Activated T-helper 1 cell treated with anti-CD3 and anti-CD28 coated beads, Interleukin-2, amount 50 U/mL, for 16 hours (primary cell): Measurements from ENCODE around the gene TMEM191B.
"Not testable (repeated sequence)": the region's sequence is repeated elsewhere in the genome, so short reads cannot be mapped to it uniquely, and the experiment has no call there.

Experiments used
- DNase-seq, 2 donors: peaks; one replicate each; pipeline ENCODE4 v3.0.0-alpha.2; 2020; ENCODE audit warnings: low read depth in 1 of 2, low spot score in 1 of 2

Gene TMEM191B

DNA sequence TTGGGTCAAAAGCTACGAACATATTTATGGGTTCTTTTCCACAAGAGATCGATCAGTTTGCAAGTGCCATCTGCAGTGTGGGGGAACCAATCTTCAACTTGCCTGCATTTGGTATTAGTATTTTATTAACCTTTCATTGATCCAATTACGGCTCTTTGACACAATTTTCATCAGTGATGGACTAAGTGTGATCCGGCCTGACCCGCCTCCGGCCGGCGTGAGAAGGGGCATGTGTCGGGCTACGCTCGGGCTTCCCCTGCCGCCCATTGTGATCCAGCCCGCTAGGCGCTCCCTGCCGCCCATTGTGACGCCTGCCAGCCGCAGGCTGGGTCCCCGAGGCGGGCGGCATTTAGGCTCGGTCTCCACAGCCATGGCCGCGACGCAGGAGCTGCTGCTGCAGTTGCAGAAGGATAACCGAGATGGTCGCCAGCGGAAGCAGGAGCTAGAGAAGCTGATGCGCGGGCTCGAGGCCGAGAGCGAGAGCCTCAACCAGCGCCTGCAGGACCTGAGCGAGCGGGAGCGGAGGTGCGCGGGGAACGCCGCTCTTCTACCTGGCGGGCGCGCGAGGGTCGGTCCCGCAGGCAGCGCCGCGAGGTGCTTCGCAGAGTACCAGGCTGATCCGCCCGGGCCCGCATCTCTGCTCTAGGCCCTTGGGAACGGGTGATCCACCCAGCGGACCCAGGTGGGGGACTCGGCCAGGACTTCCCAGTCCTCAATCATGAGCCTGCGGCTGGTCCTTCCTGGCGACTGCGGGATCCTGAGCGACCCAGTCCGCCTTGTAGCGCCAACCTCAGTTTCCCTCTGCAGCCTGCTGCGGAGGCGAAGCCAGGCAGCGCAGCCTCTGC is at the start of gene TMEM191B:
TSS of gene TMEM191B (plus strand) at position 51 of the 845 bp plus-strand sequence. CDS start at position 230, 179 bp downstream.
- DNase-seq, result not testable (repeated sequence)

DNA sequence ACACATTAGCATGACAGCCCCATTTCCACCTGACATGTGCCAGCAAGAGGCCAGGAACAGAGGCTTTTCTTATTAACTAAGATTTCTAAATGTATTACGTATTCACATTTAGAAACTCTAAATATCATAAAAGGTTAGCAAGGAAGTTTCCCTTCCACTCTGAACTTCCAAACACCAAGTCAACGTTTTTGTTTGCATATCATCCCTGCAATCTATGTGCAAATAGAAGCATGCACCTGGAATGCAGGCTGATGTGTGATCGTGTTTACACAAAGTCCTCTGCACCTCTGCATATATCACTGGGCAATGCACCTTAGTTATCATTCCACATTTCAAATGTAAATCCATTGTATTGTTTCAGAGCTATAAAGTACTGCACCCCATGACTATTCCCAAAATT is 31.4 kb upstream of the TMEM191B start:
- DNase-seq, result not testable (repeated sequence)

DNA sequence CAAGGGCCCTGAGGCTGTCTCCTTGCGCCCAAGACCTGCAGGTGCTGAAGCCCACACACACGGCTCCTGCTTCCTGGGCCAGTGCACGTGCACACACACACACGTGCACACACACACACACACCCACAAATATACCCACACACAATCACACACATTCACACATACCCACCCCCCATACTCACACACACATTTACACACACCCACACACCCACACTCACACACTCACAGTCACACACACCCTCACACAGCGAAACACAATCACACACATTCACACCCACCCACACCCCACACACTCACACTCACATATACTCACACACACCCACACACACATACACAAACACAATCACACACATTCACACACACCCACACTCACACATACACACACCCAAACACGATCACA is 16.3 kb upstream of the TMEM191B start:
- not testable (repeated sequence) for DNase-seq

DNA sequence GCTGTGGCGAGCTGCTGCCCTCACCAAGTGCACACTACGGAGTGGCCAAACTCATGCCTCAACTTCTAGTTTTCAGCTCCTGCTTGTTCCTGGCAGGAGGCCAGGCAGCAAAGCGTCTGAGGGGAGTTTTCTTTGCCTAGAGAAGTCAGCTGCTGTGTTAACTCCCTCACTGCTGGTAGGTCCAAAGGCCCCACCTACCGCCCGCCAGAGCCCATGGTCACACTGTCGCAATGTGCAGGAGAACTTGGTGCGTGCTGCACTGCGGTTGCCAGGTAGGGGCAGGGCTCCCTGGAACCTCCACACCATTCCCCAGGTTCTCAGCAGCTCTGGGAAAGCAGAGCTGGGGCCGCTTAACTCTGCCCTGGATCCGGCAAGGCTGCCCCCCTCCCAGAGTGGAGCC is 15.2 kb upstream of the TMEM191B start:
- not testable (repeated sequence) for DNase-seq

DNA sequence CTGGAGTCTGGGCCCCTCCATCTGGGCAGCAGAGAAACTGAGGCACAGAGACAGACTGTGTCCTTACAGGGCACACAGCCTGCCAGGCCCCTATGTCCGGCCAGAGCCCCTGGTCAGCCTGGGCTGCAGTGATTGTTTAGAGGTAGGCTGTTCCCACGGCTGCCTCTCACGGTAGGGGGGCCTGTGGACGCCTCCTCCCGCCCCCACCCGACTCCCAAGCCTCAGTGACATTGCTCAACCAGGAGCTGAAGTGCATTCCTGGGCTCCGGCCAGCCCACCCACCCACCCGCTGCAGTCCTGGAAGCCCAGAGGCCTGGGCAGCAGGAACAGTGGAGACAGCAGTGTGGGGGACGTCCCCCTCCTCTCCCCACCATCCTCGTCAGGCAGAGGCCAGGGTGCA is 14.1 kb upstream of the TMEM191B start:
- not testable (repeated sequence) for DNase-seq

DNA sequence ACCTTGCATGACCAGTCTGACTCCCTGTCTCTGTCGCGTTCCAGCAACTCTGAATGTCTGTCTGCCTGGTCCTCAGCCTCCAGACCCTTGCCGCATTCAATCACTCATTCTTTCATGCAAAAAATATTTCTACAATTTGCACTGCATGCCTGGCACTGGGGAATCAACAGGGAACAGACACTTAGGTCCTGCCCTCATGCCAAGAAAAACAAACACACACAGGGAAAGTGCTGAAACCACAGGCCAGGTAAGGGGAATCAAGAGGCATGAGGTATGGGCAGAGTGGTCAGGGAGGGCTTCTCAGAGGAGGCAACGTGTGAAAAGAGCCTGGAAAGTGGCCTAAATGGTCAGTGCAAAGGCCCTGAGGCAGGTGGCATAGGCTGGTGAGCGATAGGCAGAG is 9.5 kb upstream of the TMEM191B start, which contains the start of gene GGTLC3:
TSS of gene GGTLC3 (minus strand) at position 101 of the 400 bp plus-strand sequence. CDS start 264 bp downstream, outside the sequence.
- DNase-seq, result not testable (repeated sequence)

DNA sequence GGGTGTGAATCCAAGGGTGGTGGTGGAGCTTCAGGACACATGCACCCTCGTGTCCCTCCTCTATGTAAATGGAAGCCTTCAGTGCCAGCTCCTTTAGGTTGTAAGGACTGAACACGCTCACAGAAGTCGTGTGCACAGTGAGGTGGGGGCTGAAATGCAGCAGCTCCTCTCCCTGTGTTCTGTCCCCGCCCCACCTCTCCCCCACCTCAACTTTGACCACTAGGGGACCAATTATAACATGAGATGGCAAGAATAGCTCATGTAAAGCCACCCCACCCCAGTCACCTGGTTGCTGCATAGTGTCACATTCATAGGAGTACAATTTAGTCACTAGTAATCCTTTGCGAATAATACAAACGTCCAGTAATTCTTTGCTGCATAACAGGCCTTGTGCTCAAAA is 4.8 kb upstream of the TMEM191B start:
- not testable (repeated sequence) for DNase-seq

- DNase-seq, result not testable (repeated sequence)
Observed at GRCh38 chr22:18523328-18523727, 4.3 kb upstream of the TMEM191B start.

- peak; percentile 72 to 90 for DNase-seq
Observed at GRCh38 chr22:18528597-18529415, 1.2 kb downstream of the TMEM191B start.

- not testable (repeated sequence) for DNase-seq
Observed at GRCh38 chr22:18529416-18530145, 2.0 kb downstream of the TMEM191B start.

DNA sequence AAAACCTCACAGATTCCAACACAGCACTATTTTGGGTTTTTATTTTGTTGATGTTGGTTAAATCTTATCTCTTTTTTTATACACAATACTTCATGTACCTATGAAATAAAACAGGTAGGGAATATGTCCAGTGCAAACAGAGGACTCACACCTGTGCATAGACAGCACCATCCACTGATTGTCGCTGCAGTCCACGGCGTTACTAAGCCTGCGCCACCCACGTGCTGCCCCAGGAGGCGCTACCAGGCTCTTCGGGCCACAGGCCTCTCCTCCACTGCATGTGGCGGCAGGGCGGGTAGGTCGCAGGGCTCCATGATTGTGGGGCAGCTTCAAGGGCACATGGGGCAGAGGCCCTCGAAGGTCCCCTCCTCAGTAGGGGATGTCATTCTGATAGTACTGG is 6.0 kb downstream of the TMEM191B start:
- DNase-seq, result not testable (repeated sequence)

DNA sequence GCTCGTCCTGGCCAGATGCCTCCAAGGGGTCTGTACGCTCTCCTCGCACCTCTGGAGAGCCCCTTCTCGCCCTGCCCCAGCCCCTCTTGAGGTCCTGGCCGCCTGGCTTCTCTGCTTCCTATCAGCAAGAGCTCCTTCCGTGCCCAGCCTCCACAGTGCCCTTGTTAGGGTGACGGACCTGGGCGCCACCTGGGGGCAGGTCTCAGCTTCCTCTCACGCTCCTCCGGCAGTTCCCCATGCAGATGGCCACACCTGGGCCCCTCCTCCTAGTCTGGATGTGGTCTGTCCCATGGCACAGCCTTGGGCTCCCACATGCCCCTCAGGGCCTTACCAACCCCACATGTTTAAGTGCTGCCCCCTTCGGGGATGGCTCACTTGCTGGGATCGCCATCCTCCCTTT is 6.7 kb downstream of the TMEM191B start:
- not testable (repeated sequence) for DNase-seq

GRCh38 chr22:18539994-18540393 is 12.4 kb downstream of the TMEM191B start:
- not testable (repeated sequence) for DNase-seq

- DNase-seq, result not testable (repeated sequence)
Observed at GRCh38 chr22:18543400-18543799, 15.8 kb downstream of the TMEM191B start.

GRCh38 chr22:18544615-18545014 is 17.0 kb downstream of the TMEM191B start:
- not testable (repeated sequence) for DNase-seq

- DNase-seq, result not testable (repeated sequence)
Observed at GRCh38 chr22:18549458-18550179, 22.0 kb downstream of the TMEM191B start.

DNA sequence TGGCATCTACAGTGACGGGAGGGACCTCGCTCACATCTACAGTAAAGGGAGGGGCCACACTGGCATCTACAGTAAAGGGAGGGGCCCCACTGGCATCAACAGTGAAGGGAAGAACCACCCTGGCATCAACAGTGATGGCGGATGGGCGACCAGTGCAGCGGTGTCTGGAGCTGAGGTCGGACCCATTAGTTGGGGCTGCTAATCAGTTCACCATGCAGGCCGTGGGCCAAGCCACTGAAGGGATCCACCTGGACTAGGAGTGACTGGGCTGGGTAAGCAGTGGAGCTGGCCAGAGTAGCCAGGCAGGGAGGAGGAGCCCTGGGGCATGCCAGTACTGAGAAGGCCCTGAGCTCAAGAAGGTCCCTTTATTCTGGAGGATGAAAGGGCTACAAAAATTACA is 23.4 kb downstream of the TMEM191B start:
- DNase-seq, result not testable (repeated sequence)

DNA sequence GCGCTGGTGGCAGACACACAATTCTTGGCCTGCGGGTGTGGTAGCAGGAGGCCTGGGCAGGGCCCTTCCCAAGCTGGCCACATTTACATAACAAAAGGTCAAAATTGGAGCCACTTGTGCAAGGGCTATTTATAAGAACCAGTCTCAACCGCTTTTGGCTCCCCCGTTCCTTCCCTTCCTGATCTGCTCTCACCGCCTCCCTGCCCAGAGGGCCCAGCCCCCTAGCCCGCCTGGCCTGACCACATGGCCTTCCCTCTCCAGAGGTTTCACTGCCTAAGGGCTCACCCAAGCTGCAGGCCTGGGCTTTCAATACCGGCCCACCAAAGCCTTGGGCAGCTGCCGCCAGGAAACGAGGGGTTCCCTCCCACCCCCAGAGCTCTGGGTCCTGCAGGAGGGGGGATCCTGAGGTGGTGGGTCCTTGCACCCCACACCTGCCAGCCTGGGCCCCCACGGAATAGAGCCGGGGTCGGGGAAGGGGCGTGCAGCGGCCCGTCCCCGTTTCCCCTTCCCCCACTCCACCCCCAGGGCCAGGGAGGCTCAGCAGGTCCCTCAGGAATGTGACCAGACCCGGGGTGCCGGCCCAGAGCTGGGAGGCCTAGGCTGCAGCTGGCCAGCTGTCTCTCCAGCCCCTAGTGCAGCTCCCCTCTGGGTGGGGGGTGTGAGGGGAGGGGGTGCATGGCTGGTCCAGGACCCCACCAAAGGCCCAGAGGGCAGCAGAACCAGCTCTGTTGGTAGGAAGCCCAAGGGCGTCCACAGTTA is 25.4 kb downstream of the TMEM191B start:
- not testable (repeated sequence) for DNase-seq
